Neutrophil (primary cell): ENCODE data around the gene PRKN.
"Not testable (repeated sequence)": the region's sequence is repeated elsewhere in the genome, so short reads cannot be mapped to it uniquely, and the experiment has no call there.

Experiments
- H3K27ac ChIP-seq: fragments of 200-600 bp; sonication (generic); 2 replicates; pipeline ENCODE4 v1.5.1; 2016; ENCODE audit warnings: mild to moderate bottlenecking, moderate library complexity
- H3K27me3 ChIP-seq: fragments of 200-600 bp; sonication (generic); 2 replicates; pipeline ENCODE4 v1.6.0; 2016; ENCODE audit warnings: mild to moderate bottlenecking
- H3K36me3 ChIP-seq: fragments of 200-600 bp; sonication (generic); 2 replicates; pipeline ENCODE4 v1.5.1; 2017
- H3K4me1 ChIP-seq, 2 experiments: fragments of 200-600 bp in 1 of 2; sonication (generic) in 1 of 2; 1 replicate in 1 of 2; 2 replicates in 1 of 2; pipeline versions ENCODE4 v1.5.1 to v1.6.1; 2013 to 2016; ENCODE audit warnings: low read depth in 1 of 2, low read length in 1 of 2, mild to moderate bottlenecking in 1 of 2, moderate library complexity in 1 of 2; ENCODE audit not compliant: control insufficient read depth in 1 of 2, insufficient read depth in 1 of 2
- H3K4me3 ChIP-seq, 2 experiments: fragments of 200-600 bp in 1 of 2; sonication (generic) in 1 of 2; 1 replicate in 1 of 2; 2 replicates in 1 of 2; pipeline ENCODE4 v1.5.1; 2013 to 2016; ENCODE audit warnings: low read depth in 1 of 2, low read length in 1 of 2, mild to moderate bottlenecking in 1 of 2, moderate library complexity in 1 of 2
- H3K9me3 ChIP-seq: fragments of 200-600 bp; sonication (generic); 2 replicates; pipeline ENCODE4 v1.5.1; 2016
- TF ChIP-seq, protein P1 (sequence below): fragments of 200-600 bp; sonication (generic); IDR thresholded peaks from 2 replicates; pipeline ENCODE4 v1.5.1; 2016; ENCODE audit warnings: antibody characterized with exemption

PRKN gene

DNA sequence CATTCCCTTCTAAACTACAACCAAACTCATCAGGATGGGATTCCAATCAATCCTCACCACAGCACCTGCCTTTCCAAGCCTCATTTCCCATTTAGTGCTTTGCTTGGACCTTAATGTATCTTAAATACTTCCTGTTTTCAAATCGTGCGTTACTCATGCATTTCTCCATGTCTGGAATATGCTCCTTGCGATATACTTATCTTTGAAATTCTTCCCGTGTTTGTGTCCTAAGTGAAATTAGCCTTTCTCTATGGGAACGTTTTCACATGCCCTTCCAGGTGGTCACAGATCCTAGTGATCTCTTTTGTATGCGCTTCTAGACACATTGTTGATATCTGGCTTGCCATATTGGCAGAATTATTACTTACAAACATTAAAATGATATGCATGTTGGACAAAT lies 833.1 kb downstream of the PRKN start:
- no peaks in the 10 kb centered on the region for H3K9me3 ChIP-seq
- TF ChIP-seq, protein P1, sequence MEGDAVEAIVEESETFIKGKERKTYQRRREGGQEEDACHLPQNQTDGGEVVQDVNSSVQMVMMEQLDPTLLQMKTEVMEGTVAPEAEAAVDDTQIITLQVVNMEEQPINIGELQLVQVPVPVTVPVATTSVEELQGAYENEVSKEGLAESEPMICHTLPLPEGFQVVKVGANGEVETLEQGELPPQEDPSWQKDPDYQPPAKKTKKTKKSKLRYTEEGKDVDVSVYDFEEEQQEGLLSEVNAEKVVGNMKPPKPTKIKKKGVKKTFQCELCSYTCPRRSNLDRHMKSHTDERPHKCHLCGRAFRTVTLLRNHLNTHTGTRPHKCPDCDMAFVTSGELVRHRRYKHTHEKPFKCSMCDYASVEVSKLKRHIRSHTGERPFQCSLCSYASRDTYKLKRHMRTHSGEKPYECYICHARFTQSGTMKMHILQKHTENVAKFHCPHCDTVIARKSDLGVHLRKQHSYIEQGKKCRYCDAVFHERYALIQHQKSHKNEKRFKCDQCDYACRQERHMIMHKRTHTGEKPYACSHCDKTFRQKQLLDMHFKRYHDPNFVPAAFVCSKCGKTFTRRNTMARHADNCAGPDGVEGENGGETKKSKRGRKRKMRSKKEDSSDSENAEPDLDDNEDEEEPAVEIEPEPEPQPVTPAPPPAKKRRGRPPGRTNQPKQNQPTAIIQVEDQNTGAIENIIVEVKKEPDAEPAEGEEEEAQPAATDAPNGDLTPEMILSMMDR: no peak

DNA sequence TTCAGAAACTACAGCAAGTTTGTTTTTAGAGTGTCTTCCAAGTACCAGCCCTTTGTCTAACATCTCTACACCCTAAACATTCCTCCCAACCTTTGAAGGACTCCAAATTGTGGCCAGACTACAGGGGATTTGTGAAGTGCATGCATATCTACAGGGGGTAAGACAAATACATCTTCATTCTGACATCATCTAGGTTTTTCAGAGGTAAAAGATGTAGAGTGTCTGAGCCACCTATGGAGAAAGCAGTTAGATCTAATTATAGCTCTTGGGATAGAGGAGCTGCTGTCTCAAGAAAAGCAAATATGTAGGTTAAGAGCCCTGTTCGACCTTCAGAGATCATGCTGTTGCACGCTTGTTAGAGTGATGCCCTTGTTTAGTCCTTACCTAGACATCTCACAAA lies 836.0 kb downstream of the PRKN start:
- no peak overlapping the region for H3K4me3 ChIP-seq
- H3K27ac ChIP-seq: no peak overlapping the region
- no peaks in the 10 kb centered on the region for H3K27me3 ChIP-seq
- TF ChIP-seq, protein P1: no peak
- no peaks in the 10 kb centered on the region for H3K4me1 ChIP-seq
- no peaks in the 10 kb centered on the region for H3K9me3 ChIP-seq
- no peaks in the 10 kb centered on the region for H3K36me3 ChIP-seq

More for the DNA sequence above, 833.1 kb downstream of the PRKN start:
- no peak overlapping the region for H3K4me3 ChIP-seq
- H3K27ac ChIP-seq: no peak overlapping the region
- no peaks in the 10 kb centered on the region for H3K27me3 ChIP-seq
- no peaks in the 10 kb centered on the region for H3K36me3 ChIP-seq
- no peaks in the 10 kb centered on the region for H3K4me1 ChIP-seq

DNA sequence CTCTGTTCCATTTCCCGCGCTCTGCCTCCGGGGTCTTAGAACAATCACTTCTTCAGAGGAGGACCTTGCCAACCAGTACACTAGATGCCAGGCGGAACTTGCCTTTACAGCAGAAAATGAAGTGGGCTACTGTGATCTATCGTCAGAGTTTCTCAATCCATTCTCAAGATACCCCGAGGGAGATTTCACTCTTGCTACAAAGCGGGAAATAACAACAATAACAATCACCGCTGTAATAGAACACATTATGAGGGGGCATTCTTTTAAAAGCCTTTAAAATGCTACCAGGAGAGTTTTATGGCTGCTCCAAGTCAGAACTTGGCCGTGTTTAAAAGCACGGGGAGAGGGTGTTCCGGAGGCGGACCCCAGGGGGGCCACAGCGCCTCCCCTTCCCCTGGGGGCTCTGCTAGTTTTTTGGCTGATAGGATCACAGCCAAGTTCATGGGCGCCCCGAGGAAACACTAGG lies 836.7 kb downstream of the PRKN start:
- H3K9me3 ChIP-seq: no peaks in the 10 kb centered on the region
- TF ChIP-seq, protein P1: no peak
- no peak overlapping the region for H3K4me3 ChIP-seq
- H3K4me1 ChIP-seq: no peaks in the 10 kb centered on the region
- no peaks in the 10 kb centered on the region for H3K36me3 ChIP-seq
- no peaks in the 10 kb centered on the region for H3K27me3 ChIP-seq
- H3K27ac ChIP-seq: no peak overlapping the region

DNA sequence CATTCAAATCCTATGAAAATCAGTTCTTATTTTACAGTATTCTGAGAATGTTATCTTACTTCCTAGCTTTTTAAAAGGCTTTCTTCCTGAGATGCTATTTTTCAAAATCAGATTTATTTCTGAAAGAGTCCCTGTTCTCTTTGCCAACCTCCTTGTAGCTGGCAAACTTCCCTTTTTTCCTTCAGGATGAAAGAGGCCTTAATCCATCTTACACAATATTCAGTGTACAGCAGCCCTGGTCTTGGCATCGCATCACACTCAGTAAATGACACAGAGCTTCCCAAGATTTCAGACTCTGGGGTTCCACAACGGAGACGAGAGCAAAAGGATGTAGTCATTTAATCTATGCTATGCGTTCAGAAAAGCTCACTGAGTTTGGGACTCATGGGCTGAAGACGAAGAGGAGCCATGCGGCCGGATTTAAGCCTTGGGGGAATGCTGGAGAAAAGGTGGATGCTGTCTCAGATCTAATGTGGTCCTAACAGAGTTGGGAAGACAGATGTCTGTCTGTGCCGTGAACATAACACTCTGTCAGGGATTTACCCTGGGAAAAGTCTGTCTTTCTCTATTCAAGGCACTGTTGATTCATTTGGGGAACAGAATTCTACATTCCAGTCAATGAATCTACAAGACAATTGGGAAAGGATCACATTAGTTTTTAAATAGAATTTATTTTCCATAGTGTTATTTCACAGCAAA lies 837.3 kb downstream of the PRKN start:
- no peaks in the 10 kb centered on the region for H3K9me3 ChIP-seq
- H3K36me3 ChIP-seq: no peaks in the 10 kb centered on the region
- H3K4me3 ChIP-seq: no peak overlapping the region
- no peaks in the 10 kb centered on the region for H3K27me3 ChIP-seq
- H3K27ac ChIP-seq: no peak overlapping the region
- H3K4me1 ChIP-seq: no peaks in the 10 kb centered on the region
- TF ChIP-seq, protein P1: no peak

DNA sequence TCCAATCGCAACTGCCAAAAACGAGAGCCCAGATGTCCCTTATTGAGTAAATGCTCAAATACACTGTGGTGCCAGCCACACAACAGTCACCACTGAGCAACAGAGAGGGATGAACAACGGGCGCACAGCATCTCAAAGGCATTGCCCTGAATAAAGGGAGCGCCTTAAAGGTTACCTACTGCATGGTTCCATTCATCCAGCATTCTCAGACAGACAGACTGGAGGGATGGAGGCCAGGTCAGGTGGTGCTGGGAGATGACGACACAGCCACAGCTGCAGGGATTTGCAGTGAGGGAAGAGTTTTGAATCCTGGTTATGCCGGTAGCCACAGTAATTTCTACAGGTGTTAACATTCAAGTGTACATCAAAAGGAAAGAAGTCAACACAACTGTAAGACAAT lies 838.2 kb downstream of the PRKN start:
- H3K27ac ChIP-seq: no peak overlapping the region

DNA sequence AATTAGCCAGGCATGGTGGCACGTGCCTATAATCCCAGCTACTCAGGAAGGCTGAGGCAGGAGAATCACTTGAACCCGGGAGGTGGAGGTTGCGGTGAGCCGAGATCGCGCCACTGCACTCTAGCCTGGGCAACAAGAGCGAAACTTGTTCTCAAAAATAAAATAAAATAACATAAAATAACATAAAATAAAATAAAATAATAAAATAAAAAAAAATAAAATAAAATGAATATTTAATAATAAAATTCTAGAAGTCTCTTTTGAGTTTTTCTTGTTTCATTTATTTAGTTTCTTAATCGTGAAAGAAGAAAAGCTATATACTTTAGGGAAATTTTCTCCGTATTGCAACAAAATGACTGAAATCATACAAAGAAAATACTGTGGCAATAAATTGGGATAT lies 841.0 kb downstream of the PRKN start:
- H3K9me3 ChIP-seq, H3K27ac ChIP-seq, H3K36me3 ChIP-seq, H3K4me3 ChIP-seq, H3K4me1 ChIP-seq, H3K27me3 ChIP-seq: not testable (repeated sequence)

More for the DNA sequence above, 838.2 kb downstream of the PRKN start:
- H3K9me3 ChIP-seq: no peaks in the 10 kb centered on the region
- H3K4me3 ChIP-seq: no peak overlapping the region
- no peaks in the 10 kb centered on the region for H3K36me3 ChIP-seq
- no peaks in the 10 kb centered on the region for H3K4me1 ChIP-seq
- H3K27me3 ChIP-seq: no peaks in the 10 kb centered on the region
- TF ChIP-seq, protein P1: no peak
